Vagina (tissue), 2 donors: Measurements from ENCODE around the gene BCL7C.

Source experiments
- CTCF ChIP-seq, 3 experiments: fragments of 450-650 bp in 2 of 3; fragments of 200-600 bp in 1 of 3; sonication (generic) in 1 of 3; IDR thresholded peaks; one replicate each; pipeline ENCODE4 v1.5.1; 2017 to 2019; ENCODE audit warnings: antibody characterized with exemption in 3 of 3, mild to moderate bottlenecking in 2 of 3, moderate library complexity in 2 of 3
- POLR2A ChIP-seq, 2 donors: fragments of 450-650 bp; IDR thresholded peaks; one replicate each; pipeline ENCODE4 v1.6.1; 2017; ENCODE audit warnings: antibody characterized with exemption in 2 of 2, mild to moderate bottlenecking in 2 of 2, moderate library complexity in 2 of 2

GRCh38 chr16:30875871-30876801 lies 17.7 kb downstream of the BCL7C start:
- TF ChIP-seq POLR2A (IDR thresholded peaks at IDR 0.05), result no peak
- no peak for TF ChIP-seq CTCF (IDR thresholded peaks at IDR 0.05)
